Effector memory CD4-positive, alpha-beta T cell (primary cell): ENCODE results near the gene CDC25A.

Experiments
- DNase-seq, 3 donors: peaks; one replicate each; pipeline ENCODE4 v3.0.0-alpha.2; 2020
- H3K27ac ChIP-seq: 2 replicates; pipeline ENCODE4 v1.7.0; 2013; ENCODE audit warnings: mild to moderate bottlenecking, low read length, moderate library complexity; ENCODE audit not compliant: insufficient read depth, poor library complexity, severe bottlenecking
- H3K27me3 ChIP-seq: replicated peaks from 2 replicates; pipeline ENCODE4 v1.7.0; 2013; ENCODE audit warnings: mild to moderate bottlenecking, low read length; ENCODE audit not compliant: insufficient read depth, control insufficient read depth, poor library complexity, severe bottlenecking
- H3K36me3 ChIP-seq: 2 replicates; pipeline ENCODE4 v1.7.0; 2013; ENCODE audit warnings: mild to moderate bottlenecking, low read length, moderate library complexity; ENCODE audit not compliant: control insufficient read depth, insufficient read depth
- H3K4me1 ChIP-seq: 2 replicates; pipeline ENCODE4 v1.7.0; 2013; ENCODE audit warnings: low read length, mild to moderate bottlenecking; ENCODE audit not compliant: control insufficient read depth, insufficient read depth, poor library complexity, severe bottlenecking
- H3K4me3 ChIP-seq: 2 replicates; pipeline ENCODE4 v1.7.0; 2013; ENCODE audit warnings: low read length, low read depth, mild to moderate bottlenecking; ENCODE audit not compliant: insufficient read depth, poor library complexity, severe bottlenecking
- H3K9me3 ChIP-seq: 2 replicates; pipeline ENCODE4 v1.7.0; 2013; ENCODE audit warnings: mild to moderate bottlenecking, low read length, moderate library complexity; ENCODE audit not compliant: control insufficient read depth

The CDC25A gene

GRCh38 chr3:48184299-48184698 is 3.9 kb downstream of the CDC25A start:
- H3K36me3 ChIP-seq, result no peaks in the 10 kb centered on the region
- DNase-seq, result no peak
- peaks cover 4% of the 10 kb centered on the region for H3K4me1 ChIP-seq
- H3K27ac ChIP-seq, result no peak overlapping the region
- no peaks in the 10 kb centered on the region for H3K9me3 ChIP-seq
- H3K4me3 ChIP-seq, result no peak overlapping the region
- H3K27me3 ChIP-seq, result no peaks in the 10 kb centered on the region

- H3K4me3 ChIP-seq, result no peak overlapping the region
- no peak for DNase-seq
- no peaks in the 10 kb centered on the region for H3K9me3 ChIP-seq
- H3K27ac ChIP-seq, result no peak overlapping the region
- H3K27me3 ChIP-seq, result no peaks in the 10 kb centered on the region
- H3K36me3 ChIP-seq, result no peaks in the 10 kb centered on the region
- no peaks in the 10 kb centered on the region for H3K4me1 ChIP-seq
Measured at GRCh38 chr3:48180531-48181253, 7.5 kb downstream of the CDC25A start.

GRCh38 chr3:48180021-48180420 is 8.2 kb downstream of the CDC25A start:
- H3K36me3 ChIP-seq, result no peaks in the 10 kb centered on the region

GRCh38 chr3:48178072-48178471 is 10.1 kb downstream of the CDC25A start:
- no peak overlapping the region for H3K4me3 ChIP-seq
- no peaks in the 10 kb centered on the region for H3K4me1 ChIP-seq
- no peak for DNase-seq
- H3K9me3 ChIP-seq, result no peaks in the 10 kb centered on the region
- no peaks in the 10 kb centered on the region for H3K27me3 ChIP-seq
- no peak overlapping the region for H3K27ac ChIP-seq
- no peaks in the 10 kb centered on the region for H3K36me3 ChIP-seq

More at GRCh38 chr3:48180021-48180420, 8.2 kb downstream of the CDC25A start:
- DNase-seq, result no peak
- H3K4me1 ChIP-seq, result no peaks in the 10 kb centered on the region
- no peaks in the 10 kb centered on the region for H3K9me3 ChIP-seq
- no peaks in the 10 kb centered on the region for H3K27me3 ChIP-seq
- H3K27ac ChIP-seq, result no peak overlapping the region
- no peak overlapping the region for H3K4me3 ChIP-seq

GRCh38 chr3:48157950-48158376 is 30.3 kb downstream of the CDC25A start:
- Histone ChIP-seq H3K4me1 (no peaks in the 10 kb centered on the region), H3K4me3 (no peak overlapping the region), H3K9me3 (no peaks in the 10 kb centered on the region), H3K36me3 (no peaks in the 10 kb centered on the region), H3K27ac (no peak overlapping the region), H3K27me3 (no peaks in the 10 kb centered on the region)
- peak in 1 of 3 donors; percentile 11 for DNase-seq

- Histone ChIP-seq H3K9me3 (no peaks in the 10 kb centered on the region), H3K27ac (no peak overlapping the region), H3K36me3 (no peaks in the 10 kb centered on the region), H3K4me3 (no peak overlapping the region), H3K4me1 (no peaks in the 10 kb centered on the region), H3K27me3 (no peaks in the 10 kb centered on the region)
- no peak for DNase-seq
Measured at GRCh38 chr3:48157202-48157840, 30.9 kb downstream of the CDC25A start.

- H3K36me3 ChIP-seq, result no peaks in the 10 kb centered on the region
- H3K4me1 ChIP-seq, result no peaks in the 10 kb centered on the region
- no peak overlapping the region for H3K4me3 ChIP-seq
- DNase-seq, result no peak
- H3K9me3 ChIP-seq, result no peaks in the 10 kb centered on the region
- no peaks in the 10 kb centered on the region for H3K27me3 ChIP-seq
- H3K27ac ChIP-seq, result no peak overlapping the region
Measured at GRCh38 chr3:48156163-48156562, 32.1 kb downstream of the CDC25A start.

- Histone ChIP-seq H3K27ac (no peak overlapping the region), H3K9me3 (no peaks in the 10 kb centered on the region), H3K4me1 (no peaks in the 10 kb centered on the region), H3K36me3 (no peaks in the 10 kb centered on the region), H3K27me3 (no peaks in the 10 kb centered on the region), H3K4me3 (no peak overlapping the region)
- DNase-seq, result no peak
Measured at GRCh38 chr3:48155122-48155521, 33.1 kb downstream of the CDC25A start.

- no peaks in the 10 kb centered on the region for H3K9me3 ChIP-seq
- no peak overlapping the region for H3K27ac ChIP-seq
- no peaks in the 10 kb centered on the region for H3K36me3 ChIP-seq
- H3K4me1 ChIP-seq, result no peaks in the 10 kb centered on the region
- DNase-seq, result no peak
- H3K4me3 ChIP-seq, result no peak overlapping the region
- H3K27me3 ChIP-seq, result no peaks in the 10 kb centered on the region
Measured at GRCh38 chr3:48151807-48152427, 36.3 kb downstream of the CDC25A start.
